OCI-LY3 (cell line): ENCODE data around the gene TBC1D7.

ENCODE experiments used
- H2AFZ ChIP-seq: fragments of 200-600, 300-600 bp; shearing (Covaris generic); 2 replicates; pipeline ENCODE4 v1.6.0; 2014; ENCODE audit warnings: antibody characterized with exemption, low read depth, low read length
- H3K27ac ChIP-seq: fragments of 200-600, 300-600 bp; sonication (generic); 2 replicates; pipeline ENCODE4 v1.5.1; 2014; ENCODE audit warnings: mild to moderate bottlenecking, low read length, moderate library complexity, mixed read lengths
- H3K27me3 ChIP-seq: fragments of 200-600, 300-600 bp; sonication (generic); 2 replicates; pipeline ENCODE4 v1.6.1; 2014; ENCODE audit warnings: low read depth, low read length, mixed read lengths
- H3K36me3 ChIP-seq: fragments of 200-600, 300-600 bp; sonication (generic); replicated peaks from 2 replicates; pipeline ENCODE3; 2014; ENCODE audit warnings: low read depth, low read length, mixed read lengths
- H3K4me1 ChIP-seq: fragments of 300-600, 200-600 bp; sonication (generic); 2 replicates; pipeline ENCODE4 v1.6.1; 2014; ENCODE audit warnings: low read length, mixed read lengths
- H3K4me2 ChIP-seq: fragments of 200-600, 300-600 bp; sonication (generic); 2 replicates; pipeline ENCODE4 v1.6.1; 2014; ENCODE audit warnings: low read length, mixed read lengths
- H3K4me3 ChIP-seq: fragments of 300-600, 200-600 bp; sonication (generic); 2 replicates; pipeline ENCODE4 v1.5.1; 2014; ENCODE audit warnings: antibody characterized with exemption, mild to moderate bottlenecking, low read length, moderate library complexity
- H3K79me2 ChIP-seq: fragments of 300-600, 200-600 bp; shearing (Covaris generic); 2 replicates; pipeline ENCODE4 v1.6.1; 2014; ENCODE audit warnings: mild to moderate bottlenecking, low read length, mixed read lengths
- H3K9ac ChIP-seq: fragments of 300-600, 200-600 bp; shearing (Covaris generic); 2 replicates; pipeline ENCODE4 v1.6.0; 2014; ENCODE audit warnings: mild to moderate bottlenecking, low read length, moderate library complexity
- H3K9me3 ChIP-seq: fragments of 200-600, 300-600 bp; shearing (Covaris generic); 2 replicates; pipeline ENCODE4 v1.6.1; 2014; ENCODE audit warnings: low read length, mixed read lengths; ENCODE audit not compliant: insufficient read depth
- H4K20me1 ChIP-seq: fragments of 200-600, 300-600 bp; sonication (generic); 2 replicates; pipeline ENCODE4 v1.6.1; 2016; ENCODE audit warnings: low read length, mixed read lengths; ENCODE audit not compliant: insufficient read depth
- CTCF ChIP-seq: fragments of 200-600, 300-600 bp; sonication (generic); IDR thresholded peaks from 2 replicates; pipeline ENCODE4 v1.5.1; 2014; ENCODE audit warnings: antibody characterized with exemption, low read length, low read depth
- EZH2phosphoT487 ChIP-seq: fragments of 200-600 bp; shearing (Covaris generic); IDR thresholded peaks from 2 replicates; pipeline ENCODE4 v1.6.1; 2018; ENCODE audit warnings: antibody characterized with exemption, mixed run types, low read depth

The TBC1D7 gene

GRCh38 chr6:13354331-13355042 lies 26.1 kb upstream of the TBC1D7 start:
- TF ChIP-seq EZH2phosphoT487 (no peak), CTCF (no peak)

GRCh38 chr6:13352165-13352564 lies 23.8 kb upstream of the TBC1D7 start:
- Histone ChIP-seq H4K20me1 (no peaks in the 10 kb centered on the region), H3K27me3 (0 out of 2 replicates have a peak, but pooled peaks cover 6% of the 10 kb centered on the region), H3K79me2 (no peaks in the 10 kb centered on the region), H3K27ac (no peak overlapping the region), H3K4me3 (no peak overlapping the region), H2AFZ (no peak overlapping the region), H3K4me1 (peaks cover 27% of the 10 kb centered on the region), H3K9me3 (no peaks in the 10 kb centered on the region), H3K36me3 (no peaks in the 10 kb centered on the region), H3K4me2 (no peak overlapping the region), H3K9ac (no peak overlapping the region)
- TF ChIP-seq CTCF (no peak), EZH2phosphoT487 (no peak)

More at GRCh38 chr6:13354331-13355042, 26.1 kb upstream of the TBC1D7 start:
- H3K4me3 ChIP-seq, result no peak overlapping the region
- H3K9me3 ChIP-seq, result no peaks in the 10 kb centered on the region
- H3K79me2 ChIP-seq, result no peaks in the 10 kb centered on the region
- H3K27ac ChIP-seq, result no peak overlapping the region
- H3K27me3 ChIP-seq, result peaks cover 9% of the 10 kb centered on the region; the same call in 1 of the 2 replicates
- no peak overlapping the region for H3K4me2 ChIP-seq
- peaks cover 27% of the 10 kb centered on the region for H3K4me1 ChIP-seq
- no peak overlapping the region for H3K9ac ChIP-seq
- H2AFZ ChIP-seq, result no peak overlapping the region
- H4K20me1 ChIP-seq, result no peaks in the 10 kb centered on the region
- H3K36me3 ChIP-seq, result no peaks in the 10 kb centered on the region

- Histone ChIP-seq H3K27me3 (0 out of 2 replicates have a peak, but pooled peaks cover 6% of the 10 kb centered on the region), H3K4me3 (no peak overlapping the region), H3K9ac (no peak overlapping the region), H3K9me3 (no peaks in the 10 kb centered on the region), H3K79me2 (no peaks in the 10 kb centered on the region), H3K4me1 (peaks cover 18% of the 10 kb centered on the region), H2AFZ (no peak overlapping the region), H3K4me2 (no peak overlapping the region), H3K36me3 (no peaks in the 10 kb centered on the region), H3K27ac (no peak overlapping the region), H4K20me1 (no peaks in the 10 kb centered on the region)
- TF ChIP-seq CTCF (no peak), EZH2phosphoT487 (no peak)
Measured at GRCh38 chr6:13351271-13351670, 22.9 kb upstream of the TBC1D7 start.

- Histone ChIP-seq H3K27ac (no peak overlapping the region), H3K36me3 (no peaks in the 10 kb centered on the region), H3K4me2 (no peak overlapping the region), H2AFZ (no peak overlapping the region), H3K79me2 (no peaks in the 10 kb centered on the region), H3K4me3 (no peak overlapping the region), H3K27me3 (0 out of 2 replicates have a peak, but pooled peaks cover 6% of the 10 kb centered on the region), H3K9ac (no peak overlapping the region), H3K4me1 (peaks cover 5% of the 10 kb centered on the region), H4K20me1 (no peaks in the 10 kb centered on the region), H3K9me3 (no peaks in the 10 kb centered on the region)
- TF ChIP-seq EZH2phosphoT487 (no peak), CTCF (no peak)
Measured at GRCh38 chr6:13349811-13350506, 21.6 kb upstream of the TBC1D7 start.
